H1 (cell line): Measurements from ENCODE around the gene ZNF845.

Experiments used
- CEBPB ChIP-seq: IDR thresholded peaks from 2 replicates; pipeline ENCODE4 v1.6.1; 2012; ENCODE audit warnings: low read depth, low read length
- CTCF ChIP-seq, 3 experiments: IDR thresholded peaks; 1 replicate in 2 of 3; 2 replicates in 1 of 3; pipeline versions ENCODE4 v1.5.1 to v1.6.1; 2011; ENCODE audit warnings: low read length in 3 of 3, mild to moderate bottlenecking in 3 of 3, inconsistent platforms in 2 of 3, low read depth in 1 of 3, moderate library complexity in 1 of 3; ENCODE audit not compliant: insufficient read depth in 1 of 3; ENCODE audit errors: control extremely low read depth in 1 of 3
- RFX5 ChIP-seq: IDR thresholded peaks from 2 replicates; pipeline ENCODE4 v1.6.1; 2011; ENCODE audit warnings: low read depth, low read length, improper control_type of control experiment, borderline replicate concordance
- SIN3A ChIP-seq, 2 experiments: IDR thresholded peaks in 1 of 2; conservative IDR thresholded peaks in 1 of 2; 2 replicates each; pipeline ENCODE4 v1.6.1; 2011 to 2012; ENCODE audit warnings: low read length in 2 of 2, improper control_type of control experiment in 1 of 2, low read depth in 1 of 2, mild to moderate bottlenecking in 1 of 2

DNA sequence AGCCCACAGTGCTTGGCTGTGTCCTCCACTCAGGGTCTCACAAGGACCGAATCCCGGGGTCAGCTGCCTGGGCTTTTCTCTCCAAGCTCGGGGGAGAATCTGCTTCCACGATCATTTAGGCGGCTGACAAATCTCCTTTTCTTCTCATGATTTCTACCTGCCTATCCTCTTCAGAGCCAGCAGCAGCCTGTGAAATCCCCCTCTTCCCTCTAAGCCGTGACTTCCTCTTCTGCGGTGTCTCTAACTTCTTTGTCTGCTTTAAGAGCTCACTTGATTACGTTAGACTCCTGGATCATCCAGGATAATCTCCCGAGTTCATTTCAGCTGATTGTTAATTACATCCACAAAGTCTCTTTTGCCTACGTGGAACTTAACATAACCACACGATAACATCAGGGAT, 22.5 kb upstream of the ZNF845 start:
- no peak for TF ChIP-seq RFX5
- no peak for TF ChIP-seq SIN3A (conservative IDR thresholded peaks at IDR 0.05 in 1 of 2, IDR thresholded peaks at IDR 0.05 in 1 of 2; ENCODE audit: low read depth in 1 of 2, low read length in 2 of 2)
- no peak for TF ChIP-seq CEBPB
- TF ChIP-seq CTCF (IDR thresholded peaks at IDR 0.05; ENCODE audit: control extremely low read depth in 1 of 3, insufficient read depth in 1 of 3, low read depth in 1 of 3, low read length in 3 of 3) = no peak
